ENCODE measurements around the gene SPINT1.

DNA sequence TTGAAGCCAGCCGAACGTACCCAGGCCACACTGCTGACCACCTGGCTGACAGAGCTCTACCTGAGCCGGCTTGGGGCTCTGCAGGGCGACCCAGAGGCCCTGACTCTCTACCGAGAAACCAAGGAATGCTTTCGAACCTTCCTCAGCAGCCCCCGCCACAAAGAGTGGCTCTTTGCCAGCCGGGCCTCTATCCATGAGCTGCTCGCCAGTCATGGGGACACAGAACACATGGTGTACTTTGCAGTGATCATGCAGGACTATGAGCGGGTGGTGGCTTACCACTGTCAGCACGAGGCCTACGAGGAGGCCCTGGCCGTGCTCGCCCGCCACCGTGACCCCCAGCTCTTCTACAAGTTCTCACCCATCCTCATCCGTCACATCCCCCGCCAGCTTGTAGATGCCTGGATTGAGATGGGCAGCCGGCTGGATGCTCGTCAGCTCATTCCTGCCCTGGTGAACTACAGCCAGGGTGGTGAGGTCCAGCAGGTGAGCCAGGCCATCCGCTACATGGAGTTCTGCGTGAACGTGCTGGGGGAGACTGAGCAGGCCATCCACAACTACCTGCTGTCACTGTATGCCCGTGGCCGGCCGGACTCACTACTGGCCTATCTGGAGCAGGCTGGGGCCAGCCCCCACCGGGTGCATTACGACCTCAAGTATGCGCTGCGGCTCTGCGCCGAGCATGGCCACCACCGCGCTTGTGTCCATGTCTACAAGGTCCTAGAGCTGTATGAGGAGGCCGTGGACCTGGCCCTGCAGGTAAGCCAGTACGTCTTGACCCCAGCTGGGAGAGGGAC is 56.6 kb downstream of the SPINT1 start:
- TF ChIP-seq, protein P1, sequence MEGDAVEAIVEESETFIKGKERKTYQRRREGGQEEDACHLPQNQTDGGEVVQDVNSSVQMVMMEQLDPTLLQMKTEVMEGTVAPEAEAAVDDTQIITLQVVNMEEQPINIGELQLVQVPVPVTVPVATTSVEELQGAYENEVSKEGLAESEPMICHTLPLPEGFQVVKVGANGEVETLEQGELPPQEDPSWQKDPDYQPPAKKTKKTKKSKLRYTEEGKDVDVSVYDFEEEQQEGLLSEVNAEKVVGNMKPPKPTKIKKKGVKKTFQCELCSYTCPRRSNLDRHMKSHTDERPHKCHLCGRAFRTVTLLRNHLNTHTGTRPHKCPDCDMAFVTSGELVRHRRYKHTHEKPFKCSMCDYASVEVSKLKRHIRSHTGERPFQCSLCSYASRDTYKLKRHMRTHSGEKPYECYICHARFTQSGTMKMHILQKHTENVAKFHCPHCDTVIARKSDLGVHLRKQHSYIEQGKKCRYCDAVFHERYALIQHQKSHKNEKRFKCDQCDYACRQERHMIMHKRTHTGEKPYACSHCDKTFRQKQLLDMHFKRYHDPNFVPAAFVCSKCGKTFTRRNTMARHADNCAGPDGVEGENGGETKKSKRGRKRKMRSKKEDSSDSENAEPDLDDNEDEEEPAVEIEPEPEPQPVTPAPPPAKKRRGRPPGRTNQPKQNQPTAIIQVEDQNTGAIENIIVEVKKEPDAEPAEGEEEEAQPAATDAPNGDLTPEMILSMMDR (IDR thresholded peaks at IDR 0.05): no peak
- TF ChIP-seq POLR2A (IDR thresholded peaks at IDR 0.05): no peak
